Stimulated activated CD8-positive, alpha-beta memory T cell treated with anti-CD3 and anti-CD28 coated beads, Interleukin-15, amount 100 ng/mL, for 4 hours (primary cell): ENCODE results near the gene CORT.
"Not testable (repeated sequence)": the region's sequence is repeated elsewhere in the genome, so short reads cannot be mapped to it uniquely, and the experiment has no call there.

Experiments
- DNase-seq, 2 donors: peaks; one replicate each; pipeline ENCODE4 v3.0.0-alpha.2; 2020; ENCODE audit warnings: low read depth in 2 of 2

Gene CORT, protein sequence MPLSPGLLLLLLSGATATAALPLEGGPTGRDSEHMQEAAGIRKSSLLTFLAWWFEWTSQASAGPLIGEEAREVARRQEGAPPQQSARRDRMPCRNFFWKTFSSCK

DNA sequence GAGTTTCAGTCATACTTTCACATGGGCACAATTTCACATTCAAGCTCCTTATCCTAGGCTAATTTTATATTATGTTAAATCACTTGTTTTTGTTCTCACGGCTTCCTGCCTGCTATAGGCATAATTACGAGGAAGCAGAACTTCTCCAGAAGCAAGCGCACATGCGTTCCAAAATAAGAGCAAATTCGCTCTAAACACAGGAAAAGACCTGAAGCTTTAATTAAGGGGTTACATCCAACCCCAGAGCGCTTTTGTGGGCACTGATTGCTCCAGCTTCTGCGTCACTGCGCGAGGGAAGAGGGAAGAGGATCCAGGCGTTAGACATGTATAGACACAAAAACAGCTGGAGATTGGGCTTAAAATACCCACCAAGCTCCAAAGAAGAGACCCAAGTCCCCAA lies at the start of gene CORT:
TSS of gene CORT (plus strand) at position 281 of the 400 bp plus-strand sequence. CDS start 193 bp downstream, outside the sequence.
- DNase-seq, result no peak

DNA sequence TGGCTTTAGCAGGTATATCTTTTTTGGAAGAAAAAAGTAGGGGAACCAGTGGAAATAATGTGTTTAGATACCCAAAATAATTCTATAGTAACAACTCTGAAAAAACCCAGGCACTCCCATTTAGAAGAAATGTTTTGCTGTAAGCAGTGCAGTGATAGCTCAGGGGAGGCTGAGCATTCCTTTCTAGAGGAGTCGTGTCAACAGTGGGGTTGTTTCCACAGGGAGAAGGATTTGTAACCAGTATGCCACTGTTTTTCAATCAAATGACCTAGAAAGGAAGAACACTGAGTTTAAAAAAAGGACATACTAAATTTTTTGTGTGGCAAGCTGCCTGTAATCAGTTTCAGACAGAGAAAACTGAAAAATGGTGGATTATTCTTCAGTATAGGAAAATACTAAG lies 48.5 kb upstream of the CORT start:
- no peak for DNase-seq

DNA sequence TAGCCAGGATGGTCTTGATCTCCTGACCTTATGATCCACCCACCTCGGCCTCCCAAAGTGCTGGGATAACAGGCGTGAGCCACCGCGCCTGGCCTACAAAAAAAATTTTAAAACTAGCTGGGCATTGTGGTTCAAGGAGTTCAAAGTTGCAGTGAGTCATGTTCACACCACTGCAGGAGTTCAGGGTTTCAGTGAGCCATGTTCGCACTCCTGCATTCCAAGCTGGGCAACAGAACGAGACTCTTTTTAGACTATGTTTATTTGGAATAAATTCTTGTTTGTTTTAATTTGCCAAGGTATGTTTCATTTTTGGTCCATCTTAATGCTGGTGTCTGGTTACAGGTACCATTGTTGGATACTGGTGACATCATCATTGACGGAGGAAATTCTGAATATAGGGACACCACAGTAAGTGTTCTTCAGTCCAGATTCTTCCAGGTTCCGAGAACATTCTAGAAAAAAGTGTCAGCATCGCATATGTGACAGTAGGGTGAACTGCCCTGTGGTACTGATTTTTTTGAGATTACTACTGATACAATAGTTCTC lies 47.0 kb upstream of the CORT start:
- no peak for DNase-seq

DNA sequence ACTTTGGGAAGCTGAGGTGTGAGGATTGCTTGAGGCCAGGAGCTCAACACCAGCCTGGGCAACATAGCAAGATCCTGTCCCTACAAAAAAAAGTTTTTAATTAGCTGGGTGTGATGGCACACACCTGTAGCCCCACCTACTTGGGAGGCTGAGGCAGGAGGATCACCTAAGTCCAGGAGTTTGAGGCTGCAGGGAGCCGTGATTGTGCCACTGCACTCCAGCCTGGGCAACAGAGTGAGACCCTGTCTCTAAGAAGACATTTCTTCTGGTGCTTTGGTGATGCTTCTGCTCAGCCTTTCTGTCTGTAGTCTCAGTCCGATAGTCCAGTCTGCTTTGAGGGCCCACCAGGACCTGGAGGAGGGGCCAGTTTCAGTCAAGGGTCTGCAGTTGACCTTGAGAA lies 42.6 kb upstream of the CORT start:
- no peak for DNase-seq

DNA sequence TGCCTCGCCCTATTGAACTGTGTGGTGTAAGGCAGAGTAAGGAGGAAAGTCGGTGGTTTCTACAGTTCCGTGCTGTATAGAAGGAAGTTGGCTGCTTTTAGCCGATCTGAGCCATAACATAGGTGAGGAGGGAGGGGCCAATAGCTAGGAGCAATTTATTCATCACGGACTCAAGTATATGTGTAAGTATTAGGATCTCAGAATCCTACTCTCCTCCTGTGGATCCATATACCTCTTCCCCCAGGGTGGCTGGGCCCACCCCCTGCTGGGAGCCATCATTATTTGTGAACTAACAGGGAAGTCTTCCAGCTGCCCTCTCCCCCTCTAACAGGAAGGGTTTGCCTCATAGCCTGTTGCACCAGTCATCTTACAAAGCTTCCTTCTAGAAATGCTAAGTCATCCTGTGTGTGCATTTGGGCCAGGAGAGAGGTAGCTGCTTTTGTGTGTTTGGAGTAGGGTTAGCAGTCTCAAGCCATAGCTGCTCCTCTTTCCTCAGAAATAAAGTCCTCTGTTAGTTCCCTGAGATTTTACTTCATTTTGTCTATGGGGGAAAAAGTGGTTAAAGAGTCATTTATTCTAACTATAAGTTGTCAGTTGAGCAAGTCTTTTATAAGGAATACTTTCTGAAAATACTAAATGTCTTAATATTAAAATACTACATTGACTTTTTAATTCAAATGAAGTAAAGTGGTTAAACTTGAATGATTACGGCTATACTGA lies 34.5 kb upstream of the CORT start:
- no peak for DNase-seq

DNA sequence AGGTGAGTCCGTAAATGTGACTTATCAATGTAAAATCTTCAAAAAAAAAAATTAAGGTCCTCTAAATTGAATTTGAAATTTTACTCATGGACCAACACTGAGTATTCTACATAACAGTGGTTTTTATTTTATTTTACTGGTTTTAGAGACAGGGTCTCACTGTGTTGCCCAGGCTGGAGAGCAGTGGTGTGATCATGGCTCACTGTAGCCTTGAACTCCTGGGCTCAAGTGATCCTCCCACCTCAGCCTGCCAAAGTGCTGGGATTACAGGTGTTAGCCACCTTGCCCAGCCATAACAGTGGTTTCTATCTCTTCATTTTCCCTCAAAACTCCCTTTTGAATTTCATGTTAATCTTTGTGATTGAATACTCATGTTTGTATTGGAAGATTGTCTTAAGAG lies 33.9 kb upstream of the CORT start:
- DNase-seq, result not testable (repeated sequence)

DNA sequence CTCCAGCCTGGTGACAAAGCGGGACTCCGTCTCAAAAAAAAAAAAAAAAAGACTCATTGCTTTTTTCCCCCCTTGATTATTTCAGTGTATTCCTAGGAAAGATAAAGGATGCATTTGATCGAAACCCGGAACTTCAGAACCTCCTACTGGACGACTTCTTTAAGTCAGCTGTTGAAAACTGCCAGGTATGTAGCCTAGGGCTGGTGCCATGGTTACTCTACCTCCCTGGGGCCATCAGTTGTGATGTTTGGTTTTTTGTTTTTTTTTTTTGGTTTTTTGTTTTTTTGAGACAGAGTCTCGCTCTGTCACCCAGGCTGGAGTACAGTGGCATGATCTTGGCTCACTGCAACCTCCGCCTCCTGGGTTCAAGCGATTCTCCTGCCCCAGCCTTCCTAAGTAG lies 31.1 kb upstream of the CORT start:
- DNase-seq, result not testable (repeated sequence)

DNA sequence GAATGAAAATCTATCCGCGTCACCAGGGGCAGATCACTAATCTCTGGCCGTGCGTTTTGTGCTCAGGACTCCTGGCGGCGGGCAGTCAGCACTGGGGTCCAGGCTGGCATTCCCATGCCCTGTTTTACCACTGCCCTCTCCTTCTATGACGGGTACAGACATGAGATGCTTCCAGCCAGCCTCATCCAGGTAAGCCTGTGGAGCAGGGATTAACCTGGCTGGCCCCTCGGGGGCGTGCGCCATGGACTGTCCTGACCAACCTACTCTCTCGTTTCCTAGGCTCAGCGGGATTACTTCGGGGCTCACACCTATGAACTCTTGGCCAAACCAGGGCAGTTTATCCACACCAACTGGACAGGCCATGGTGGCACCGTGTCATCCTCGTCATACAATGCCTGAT lies 30.5 kb upstream of the CORT start:
- no peak for DNase-seq

DNA sequence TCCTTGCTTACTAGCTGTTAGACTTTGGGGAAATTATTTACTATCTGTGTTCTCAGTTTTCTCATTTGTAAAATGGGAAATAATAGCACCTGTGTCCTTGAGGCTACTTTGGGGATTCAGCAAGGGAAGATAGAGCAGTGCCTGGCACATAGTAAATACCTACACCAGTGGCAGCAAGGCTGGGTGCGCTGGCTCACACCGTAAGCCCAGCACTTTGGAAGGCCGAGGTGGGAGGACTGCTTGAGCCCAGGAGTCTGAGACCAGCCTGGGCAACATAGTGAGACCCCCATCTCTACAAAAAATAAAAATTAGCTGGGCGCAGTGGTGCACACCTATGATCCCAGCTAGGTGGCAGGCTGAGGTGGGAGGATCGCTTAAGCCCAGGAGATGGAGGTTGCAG lies 28.2 kb upstream of the CORT start:
- DNase-seq, result no peak

DNA sequence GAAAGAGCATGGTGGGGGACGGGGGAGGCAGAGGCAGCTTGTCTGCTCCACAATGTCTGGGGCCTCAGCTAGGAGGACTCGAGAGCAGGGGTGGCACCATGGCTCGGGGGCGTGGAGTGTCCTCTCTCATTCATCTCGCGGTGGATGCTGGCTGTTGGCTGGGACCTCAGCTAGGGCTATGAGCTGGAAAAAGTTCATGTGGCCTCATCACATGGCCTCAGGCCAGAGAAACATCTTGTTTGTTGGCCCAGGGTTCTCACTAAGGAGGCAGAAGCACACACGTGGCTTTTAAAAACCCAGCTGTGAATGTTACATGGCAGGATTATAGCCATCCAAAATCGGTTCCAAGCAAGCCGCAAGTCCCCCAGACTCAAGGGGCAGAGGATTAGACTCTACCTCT lies 25.8 kb upstream of the CORT start:
- DNase-seq, result no peak

DNA sequence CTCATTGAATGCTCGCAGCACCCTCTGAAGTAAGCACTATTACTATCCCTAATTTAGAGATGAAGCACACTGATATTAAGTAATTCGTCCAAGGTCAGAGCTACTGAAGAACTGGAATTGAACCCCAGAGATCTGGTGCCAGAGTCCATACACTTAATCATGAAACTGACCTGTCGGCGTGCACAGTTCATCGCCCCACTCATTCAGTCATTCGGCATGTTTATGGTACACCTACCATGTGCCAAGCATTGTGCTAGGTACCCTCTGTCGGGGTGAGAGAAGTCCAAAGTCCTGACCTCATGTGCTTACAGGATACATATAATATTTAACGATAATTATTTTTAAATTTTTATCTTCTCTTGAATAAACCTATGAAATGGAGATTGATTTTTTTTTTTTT lies 25.2 kb upstream of the CORT start:
- no peak for DNase-seq

DNA sequence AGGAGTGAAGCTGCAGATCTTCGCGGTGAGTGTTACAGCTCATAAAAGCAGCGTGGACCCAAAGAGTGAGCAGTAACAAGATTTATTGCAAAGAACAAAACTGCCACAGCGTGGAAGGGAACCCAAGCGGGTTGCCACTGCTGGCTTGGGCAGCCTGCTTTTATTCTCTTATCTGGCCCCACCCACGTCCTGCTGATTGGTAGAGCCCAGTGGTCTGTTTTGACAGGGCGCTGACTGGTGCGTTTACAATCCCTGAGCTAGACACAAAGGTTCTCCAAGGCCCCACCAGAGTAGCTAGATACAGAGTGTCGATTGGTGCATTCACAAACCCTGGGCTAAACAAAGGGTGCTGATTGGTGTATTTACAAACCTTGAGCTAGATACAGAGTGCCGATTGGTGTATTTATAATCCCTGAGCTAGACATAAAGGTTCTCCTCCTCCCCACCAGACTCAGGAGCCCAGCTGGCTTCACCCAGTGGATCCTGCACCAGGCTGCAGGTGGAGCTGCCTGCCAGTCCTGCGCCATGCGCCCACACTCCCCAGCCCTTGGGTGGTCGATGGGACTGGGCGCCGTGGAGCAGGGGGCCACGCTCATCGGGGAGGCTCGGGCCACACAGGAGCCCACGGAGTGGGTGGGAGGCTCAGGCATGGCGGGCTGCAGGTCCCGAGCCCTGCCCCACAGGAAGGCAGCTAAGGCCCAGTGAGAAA lies 23.9 kb upstream of the CORT start:
- not testable (repeated sequence) for DNase-seq

DNA sequence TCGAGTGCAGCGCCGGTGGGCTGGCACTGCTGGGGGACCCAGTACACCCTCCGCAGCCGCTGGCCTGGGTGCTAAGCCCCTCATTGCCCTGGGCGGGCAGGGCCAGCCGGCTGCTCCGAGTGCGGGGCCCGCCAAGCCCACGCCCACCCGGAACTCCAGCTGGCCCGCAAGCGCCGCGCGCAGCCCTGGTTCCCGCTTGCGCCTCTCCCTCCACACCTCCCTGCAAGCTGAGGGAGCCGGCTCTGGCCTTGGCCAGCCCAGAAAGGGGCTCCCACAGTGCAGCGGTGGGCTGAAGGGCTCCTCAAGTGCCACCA lies 23.3 kb upstream of the CORT start:
- DNase-seq, result not testable (repeated sequence)

DNA sequence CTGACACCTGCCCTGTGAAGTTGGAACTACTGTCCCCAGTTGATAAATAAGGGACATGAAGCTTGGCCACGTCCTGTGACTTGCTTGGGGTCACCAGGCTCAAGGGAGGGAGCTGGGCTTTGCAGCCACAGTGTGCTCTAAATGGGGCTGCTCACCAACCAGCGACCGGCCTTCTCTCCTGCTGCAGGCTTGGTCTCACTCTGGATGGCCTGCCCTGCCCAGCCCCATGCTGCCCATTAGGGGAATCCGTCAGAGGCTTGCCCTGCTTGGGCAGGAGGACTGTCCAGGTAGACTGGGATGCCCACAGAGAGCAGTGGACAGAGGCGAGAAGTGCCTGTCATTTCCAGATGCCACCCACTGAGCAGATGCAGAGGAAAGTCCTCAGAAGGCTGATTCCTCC lies 20.8 kb upstream of the CORT start:
- DNase-seq, result no peak

DNA sequence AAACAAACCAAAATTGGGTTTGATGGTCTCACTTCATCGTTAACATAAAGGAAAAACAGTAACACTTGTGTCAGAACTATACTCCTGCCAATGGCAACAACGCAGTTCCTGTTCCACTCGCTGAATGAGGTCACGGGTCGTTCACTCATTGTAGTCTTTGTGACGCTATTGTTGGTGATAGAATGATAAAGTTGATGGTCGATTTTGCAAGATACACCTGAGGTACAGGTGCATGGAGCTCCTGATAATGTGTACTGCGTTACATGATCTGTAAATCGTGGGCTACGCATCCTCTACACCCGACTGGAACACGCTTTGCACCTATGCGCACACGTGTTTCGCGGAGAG lies 20.0 kb upstream of the CORT start:
- no peak for DNase-seq

DNA sequence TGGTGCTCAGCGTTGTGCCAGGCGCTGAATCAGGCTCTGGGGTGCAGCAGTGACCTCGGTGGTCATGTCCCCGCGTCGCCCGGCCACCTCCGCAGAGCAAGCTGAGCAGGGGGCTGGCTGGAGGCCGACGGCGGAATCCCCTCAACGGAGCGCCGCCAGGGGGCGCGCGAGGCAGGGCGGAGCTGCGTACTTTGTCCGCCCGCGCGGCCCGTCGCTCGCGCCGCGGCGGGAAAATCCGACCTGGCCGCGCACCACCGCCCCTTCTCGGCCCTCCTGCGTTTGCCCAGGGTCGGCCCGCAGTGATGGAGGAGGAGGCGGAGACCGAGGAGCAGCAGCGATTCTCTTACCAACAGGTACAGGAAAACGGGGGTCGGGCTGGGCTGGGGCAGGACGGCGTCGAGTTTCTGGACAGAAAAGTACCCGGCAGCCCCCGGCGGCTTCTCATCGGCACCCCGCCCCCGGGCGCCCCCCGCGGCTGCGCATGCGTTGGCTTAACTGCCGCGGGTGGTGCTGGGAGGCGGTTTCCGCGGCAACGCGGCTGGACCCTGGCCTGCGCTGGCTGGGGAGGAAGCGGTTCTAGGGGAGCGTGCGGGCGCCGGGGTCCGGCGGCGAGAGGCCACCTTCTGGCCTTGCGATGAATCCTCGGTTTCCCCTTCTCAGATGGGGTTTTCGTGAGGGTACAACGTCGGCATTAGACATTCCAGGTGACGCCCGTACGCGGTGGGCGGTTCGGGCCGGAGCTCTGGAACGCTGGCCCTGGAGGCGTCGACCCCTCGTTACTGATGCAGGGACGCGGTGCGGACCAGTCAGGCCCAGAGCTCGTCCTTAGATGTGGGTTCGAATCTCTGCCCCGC lies 19.4 kb upstream of the CORT start, which contains the start of gene CENPS:
TSS of gene CENPS (plus strand) at position 218 of the 854 bp plus-strand sequence. CDS start at position 303, 85 bp downstream.
- peak; percentile 84 to 88 for DNase-seq

DNA sequence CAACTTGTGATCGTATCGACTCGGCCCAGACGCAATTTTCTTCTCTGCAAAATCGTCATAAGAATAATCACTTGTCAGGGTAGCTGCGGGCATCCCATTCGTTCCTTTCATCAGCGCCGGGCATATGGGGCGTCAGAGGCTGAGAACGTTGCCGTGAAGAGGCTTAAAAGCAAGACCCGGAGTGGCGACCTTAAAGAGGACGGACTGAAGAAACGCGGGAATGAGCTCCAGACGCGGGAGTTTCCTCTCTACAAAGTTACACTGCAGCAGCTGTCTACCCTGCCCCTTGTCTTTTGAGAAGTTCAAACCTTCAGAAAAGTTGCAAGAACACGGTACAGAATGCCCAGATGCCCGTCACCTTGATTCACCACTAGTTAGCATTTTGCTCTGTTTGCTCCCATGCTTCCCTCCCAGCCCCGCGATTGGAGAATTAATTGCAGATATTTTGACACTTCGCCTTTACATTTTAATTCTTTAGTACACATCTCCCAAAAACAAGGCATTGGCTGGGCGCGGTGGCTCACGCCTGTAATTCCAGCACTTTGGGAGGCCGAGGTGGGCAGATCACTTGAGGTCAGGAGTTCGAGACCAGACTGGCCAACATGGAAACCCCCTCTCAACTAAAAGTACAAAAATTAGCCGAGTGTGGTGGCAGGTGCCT lies 18.6 kb upstream of the CORT start:
- no peak for DNase-seq

DNA sequence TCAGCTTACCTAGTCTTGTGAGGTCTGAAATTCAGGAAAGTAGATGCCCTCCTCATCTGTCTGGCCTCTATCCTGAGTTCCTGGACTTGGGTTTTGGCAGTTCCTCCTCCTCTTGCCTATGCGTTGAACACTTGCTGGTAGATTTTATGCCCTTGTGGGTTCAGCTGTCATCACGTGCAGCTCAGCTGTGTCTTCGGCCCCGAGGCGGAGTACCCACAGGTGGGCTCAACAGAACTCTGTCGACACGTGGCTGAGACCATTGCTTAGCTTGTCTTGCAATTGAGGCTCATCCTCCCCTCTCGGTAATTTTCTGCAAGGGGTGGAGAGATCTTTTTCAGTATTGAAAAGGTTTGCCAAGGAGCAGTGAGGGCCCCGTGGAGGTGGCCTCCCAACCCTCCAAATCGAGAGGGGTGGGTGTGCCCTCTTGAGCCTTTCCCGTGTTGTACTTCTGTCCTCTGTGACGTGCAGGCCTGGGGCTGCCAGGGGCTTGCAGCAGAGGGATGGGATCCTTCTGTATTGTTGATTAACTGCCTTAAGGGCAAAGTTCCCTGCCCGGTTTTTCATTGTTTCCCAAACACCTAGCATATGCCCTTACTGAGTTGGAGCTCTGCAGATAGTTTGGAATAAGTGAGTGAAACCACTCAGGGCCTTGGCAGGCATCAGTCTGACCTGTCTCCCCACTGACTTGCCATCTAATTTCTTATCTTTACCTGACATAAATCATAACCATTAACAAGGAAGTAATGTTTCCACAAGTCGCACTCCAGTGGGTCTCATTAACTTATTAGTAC lies 16.7 kb upstream of the CORT start:
- no peak for DNase-seq

DNA sequence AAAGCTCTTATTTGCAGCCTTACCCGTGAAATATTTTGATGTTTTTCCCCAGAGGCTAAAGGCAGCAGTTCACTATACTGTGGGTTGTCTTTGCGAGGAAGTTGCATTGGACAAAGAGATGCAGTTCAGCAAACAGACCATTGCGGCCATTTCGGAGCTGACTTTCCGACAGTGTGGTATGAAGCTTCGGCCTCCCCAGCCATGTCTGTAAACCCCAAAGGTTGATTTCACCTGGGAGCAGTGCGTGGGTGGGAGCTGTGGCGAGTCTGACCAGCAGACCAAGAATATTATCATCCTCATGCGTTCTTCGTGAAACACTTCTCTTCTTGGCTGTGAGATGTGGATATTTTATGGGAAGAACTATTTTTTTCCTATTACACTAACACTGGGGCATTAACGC lies 16.0 kb upstream of the CORT start:
- no peak for DNase-seq

DNA sequence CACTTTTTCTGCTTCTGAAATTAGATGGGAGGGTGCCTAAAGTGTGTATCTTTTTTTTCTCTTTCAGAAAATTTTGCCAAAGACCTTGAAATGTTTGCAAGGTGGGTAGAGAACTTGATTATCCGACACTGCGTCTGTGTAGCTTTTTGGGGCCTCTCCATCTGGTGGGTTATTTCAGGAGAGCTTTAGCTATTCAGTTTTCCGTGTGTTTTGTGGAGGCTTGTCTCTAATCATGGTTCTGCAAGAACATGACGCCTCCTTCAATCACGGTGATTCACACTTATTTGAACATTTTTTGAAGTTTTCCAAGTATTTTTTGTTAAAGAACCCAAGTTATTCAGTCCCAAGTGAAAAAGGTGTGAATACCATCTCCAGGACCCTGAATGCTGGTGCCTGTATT lies 15.2 kb upstream of the CORT start:
- DNase-seq, result no peak

DNA sequence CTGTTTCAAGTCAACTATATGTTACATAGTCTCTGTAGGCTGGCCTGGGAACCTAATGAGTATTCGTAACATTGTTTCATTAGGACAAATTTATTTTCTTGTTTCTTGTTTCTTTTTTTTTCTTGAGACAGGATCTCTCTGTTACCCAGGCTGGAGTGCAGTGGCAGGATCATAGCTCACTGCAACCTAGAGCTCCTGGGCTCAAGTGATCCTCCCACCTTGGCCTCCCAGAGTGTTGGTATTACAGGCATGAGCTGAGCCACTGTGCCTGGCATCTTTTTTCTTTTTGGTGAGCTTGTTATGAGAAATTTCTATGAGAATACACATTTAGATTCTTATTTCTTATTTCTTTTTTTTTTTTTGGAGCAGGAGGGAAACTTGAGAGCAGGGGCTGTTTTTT lies 12.8 kb upstream of the CORT start:
- DNase-seq, result no peak
